Measurements from ENCODE around the gene NUDT3.
"Not testable (repeated sequence)": the region's sequence is repeated elsewhere in the genome, so short reads cannot be mapped to it uniquely, and the experiment has no call there.

Gene NUDT3

GRCh38 chr6:34288581-34288980 lies 103.9 kb downstream of the NUDT3 start:
- DNase-seq (ENCODE audit: low spot score): no peak

- no peak for DNase-seq (ENCODE audit: low spot score)
Measured at GRCh38 chr6:34285448-34286164, 106.9 kb downstream of the NUDT3 start.

GRCh38 chr6:34284563-34285447 lies 107.7 kb downstream of the NUDT3 start:
- peak; percentile 81 for DNase-seq (ENCODE audit: low spot score)

- no peak for DNase-seq (ENCODE audit: low spot score)
Measured at GRCh38 chr6:34281702-34282334, 110.7 kb downstream of the NUDT3 start.

- no peak for DNase-seq (ENCODE audit: low spot score)
Measured at GRCh38 chr6:34280216-34280615, 112.3 kb downstream of the NUDT3 start.

- DNase-seq (ENCODE audit: low spot score): no peak
Measured at GRCh38 chr6:34278833-34279232, 113.6 kb downstream of the NUDT3 start.

- DNase-seq (ENCODE audit: low spot score): no peak
Measured at GRCh38 chr6:34277763-34278112, 114.7 kb downstream of the NUDT3 start.

GRCh38 chr6:34276881-34277762 lies 115.3 kb downstream of the NUDT3 start:
- DNase-seq (ENCODE audit: low spot score): no peak

GRCh38 chr6:34276191-34276590 lies 116.3 kb downstream of the NUDT3 start:
- no peak for DNase-seq (ENCODE audit: low spot score)

- no peak for DNase-seq (ENCODE audit: low spot score)
Measured at GRCh38 chr6:34275128-34275804, 117.2 kb downstream of the NUDT3 start.

GRCh38 chr6:34274129-34274528 lies 118.3 kb downstream of the NUDT3 start:
- DNase-seq (ENCODE audit: low spot score): no peak

GRCh38 chr6:34273242-34273805 lies 119.1 kb downstream of the NUDT3 start:
- DNase-seq (ENCODE audit: low spot score): peak; percentile 24

GRCh38 chr6:34272013-34272926 lies 120.2 kb downstream of the NUDT3 start:
- DNase-seq (ENCODE audit: low spot score): peak; percentile 11

GRCh38 chr6:34269658-34270341 lies 122.7 kb downstream of the NUDT3 start:
- not testable (repeated sequence) for DNase-seq (ENCODE audit: low spot score)

- DNase-seq (ENCODE audit: low spot score): not testable (repeated sequence)
Measured at GRCh38 chr6:34269132-34269531, 123.3 kb downstream of the NUDT3 start.

GRCh38 chr6:34267746-34268145 lies 124.7 kb downstream of the NUDT3 start:
- no peak for DNase-seq (ENCODE audit: low spot score)

- DNase-seq (ENCODE audit: low spot score): not testable (repeated sequence)
Measured at GRCh38 chr6:34263484-34263883, 129.0 kb downstream of the NUDT3 start.

- no peak for DNase-seq (ENCODE audit: low spot score)
Measured at GRCh38 chr6:34260576-34261267, 131.7 kb downstream of the NUDT3 start.
